GM23338 (cell line): ENCODE data around the gene YPEL5. TPM values are rescaled to one million over a fixed set of nuclear protein-coding genes. Genes with fewer than 3 reads are reported as not detected.

Source experiments
- ATAC-seq: fragments of 200-7000 bp; cut with Tn5 transposase; 3 replicates; pipeline ENCODE4 v1.9.1; 2020
- DNase-seq: peaks from one replicate; pipeline ENCODE4 v3.0.0-alpha.2; 2015; ENCODE audit warnings: low spot score
- H2AFZ ChIP-seq: fragments of 200-600 bp; sonication (generic); 2 replicates; pipeline ENCODE4 v1.8.0; 2016; ENCODE audit warnings: antibody characterized with exemption, mild to moderate bottlenecking, moderate library complexity
- H3F3A ChIP-seq: fragments of 200-600 bp; sonication (generic); replicated peaks from 2 replicates; pipeline ENCODE4 v1.8.0; 2017; ENCODE audit warnings: antibody characterized with exemption, mixed run types, low read depth
- H3K27ac ChIP-seq: fragments of 200-600 bp; sonication (generic); 2 replicates; pipeline ENCODE4 v1.6.1; 2016; ENCODE audit warnings: low read depth
- H3K27me3 ChIP-seq: fragments of 200-600 bp; sonication (generic); 2 replicates; pipeline ENCODE4 v1.8.0; 2016; ENCODE audit warnings: mild to moderate bottlenecking, mixed run types, moderate library complexity; ENCODE audit not compliant: insufficient read depth
- H3K36me3 ChIP-seq: fragments of 200-600 bp; sonication (generic); 2 replicates; pipeline ENCODE4 v1.8.0; 2016; ENCODE audit warnings: mild to moderate bottlenecking; ENCODE audit not compliant: insufficient read depth
- H3K4me1 ChIP-seq: fragments of 200-600 bp; sonication (generic); 2 replicates; pipeline ENCODE4 v1.8.0; 2016; ENCODE audit warnings: mild to moderate bottlenecking, moderate library complexity; ENCODE audit not compliant: insufficient read depth
- H3K4me2 ChIP-seq: fragments of 200-600 bp; sonication (generic); 2 replicates; pipeline ENCODE4 v1.7.1; 2017; ENCODE audit warnings: mixed run types
- H3K4me3 ChIP-seq: fragments of 200-600 bp; sonication (generic); 2 replicates; pipeline ENCODE4 v1.6.1; 2016; ENCODE audit warnings: mixed run types
- H3K79me2 ChIP-seq: fragments of 200-600 bp; sonication (generic); replicated peaks from 2 replicates; pipeline ENCODE4 v1.8.0; 2017; ENCODE audit warnings: mild to moderate bottlenecking; ENCODE audit not compliant: insufficient read depth
- H3K9me2 ChIP-seq: fragments of 200-600 bp; sonication (generic); 2 replicates; pipeline ENCODE4 v1.8.0; 2017; ENCODE audit not compliant: insufficient read depth
- H4K20me1 ChIP-seq: fragments of 200-600 bp; sonication (generic); replicated peaks from 2 replicates; pipeline ENCODE4 v1.8.0; 2017; ENCODE audit warnings: mild to moderate bottlenecking; ENCODE audit not compliant: insufficient read depth
- H3K27ac Mint-ChIP-seq: 2 replicates; pipeline ENCODE4 v1.8.0; 2020; ENCODE audit warnings: inconsistent platforms, mild to moderate bottlenecking, moderate library complexity, mixed read lengths
- H3K27me3 Mint-ChIP-seq: 3 replicates; pipeline ENCODE4 v1.8.0; 2022; ENCODE audit warnings: low read depth, mild to moderate bottlenecking, moderate library complexity, mixed read lengths, inconsistent platforms; ENCODE audit not compliant: insufficient read depth, poor library complexity
- H3K36me3 Mint-ChIP-seq: 3 replicates; pipeline ENCODE4 v1.8.0; 2021; ENCODE audit warnings: low read depth, mild to moderate bottlenecking, inconsistent platforms, moderate library complexity, mixed read lengths
- H3K4me1 Mint-ChIP-seq: 3 replicates; pipeline ENCODE4 v1.8.0; 2020; ENCODE audit warnings: mild to moderate bottlenecking, inconsistent platforms, mixed read lengths
- H3K4me3 Mint-ChIP-seq: 3 replicates; pipeline ENCODE4 v1.8.0; 2021; ENCODE audit warnings: moderate library complexity, mild to moderate bottlenecking, inconsistent platforms, mixed read lengths
- H3K9me3 Mint-ChIP-seq: 3 replicates; pipeline ENCODE4 v1.8.0; 2020; ENCODE audit warnings: moderate library complexity, mild to moderate bottlenecking, inconsistent platforms, mixed read lengths
- CREB1 ChIP-seq: fragments of 250-450 bp; sonication (Bioruptor Pico); IDR thresholded peaks from 2 replicates; pipeline ENCODE4 v1.5.0; 2020; ENCODE audit warnings: low read depth, mild to moderate bottlenecking, moderate library complexity
- ETS1 ChIP-seq: IDR thresholded peaks from 2 replicates; pipeline ENCODE4 v1.6.1; 2016; ENCODE audit warnings: antibody characterized with exemption
- EZH2 ChIP-seq: fragments of 200-600 bp; sonication (generic); IDR thresholded peaks from one replicate; pipeline ENCODE4 v1.8.0; 2017; ENCODE audit warnings: antibody characterized with exemption, mild to moderate bottlenecking, low read depth; ENCODE audit not compliant: unreplicated experiment
- EZH2phosphoT487 ChIP-seq: fragments of 200-600 bp; sonication (generic); IDR thresholded peaks from one replicate; pipeline ENCODE4 v1.8.1; 2018; ENCODE audit warnings: antibody characterized with exemption; ENCODE audit not compliant: unreplicated experiment
- JUNB ChIP-seq: IDR thresholded peaks from one replicate; pipeline ENCODE4 v1.6.1; 2016; ENCODE audit warnings: antibody characterized with exemption; ENCODE audit not compliant: unreplicated experiment
- NANOG ChIP-seq: IDR thresholded peaks from 2 replicates; pipeline ENCODE4 v1.6.1; 2016; ENCODE audit warnings: antibody characterized with exemption, borderline replicate concordance
- POLR2AphosphoS5 ChIP-seq: IDR thresholded peaks from 2 replicates; pipeline ENCODE4 v1.6.1; 2016; ENCODE audit warnings: antibody characterized with exemption, low read depth
- REST ChIP-seq: IDR thresholded peaks from one replicate; pipeline ENCODE4 v1.6.1; 2018; ENCODE audit warnings: antibody characterized with exemption; ENCODE audit not compliant: unreplicated experiment
- ZNF331 ChIP-seq: fragments of 250-450 bp; sonication (Bioruptor Pico); IDR thresholded peaks from 2 replicates; pipeline ENCODE4 v1.5.0; 2020; ENCODE audit warnings: low read depth, mild to moderate bottlenecking, moderate library complexity
- polyA plus RNA-seq: library from polyadenylated mRNA; unstranded; fragments of >200 nt; fragmentation: Nextera tagmentation; extraction: Ambion mirVana; gene quantifications from 2 replicates; pipeline ENCODE4 v1.2.1, GENCODE V29; 2016
- total RNA-seq: library from RNA; depleted of rRNA; stranded (reverse); fragments of >200 nt; shearing (Covaris generic); gene quantifications from 2 replicates; pipeline ENCODE4 v1.2.3, GENCODE V29; 2014

The YPEL5 gene
- total and polyA plus RNA-seq, 2 experiments from 2014 or later: 24.9 to 31.1 TPM

GRCh38 chr2:30155202-30155601, 8.4 kb downstream of the YPEL5 start:
- H3K4me1 ChIP-seq: peaks cover 16% of the 10 kb centered on the region
- H3K4me3 ChIP-seq: no peak overlapping the region
- H3F3A ChIP-seq: no peaks in the 10 kb centered on the region
- no peaks in the 10 kb centered on the region; the same call in 2 of the 3 replicates for H3K9me3 Mint-ChIP-seq
- H2AFZ ChIP-seq: no peak overlapping the region
- no peaks in the 10 kb centered on the region for H3K9me2 ChIP-seq
- TF ChIP-seq CREB1 (CRISPR knock-in tag) (no peak), POLR2AphosphoS5 (no peak), REST (no peak), ETS1 (no peak), EZH2 (no peak)
- H3K4me2 ChIP-seq: no peak overlapping the region
- peaks cover 21% of the 10 kb centered on the region for H3K4me1 Mint-ChIP-seq
- no peaks in the 10 kb centered on the region for H4K20me1 ChIP-seq
- DNase-seq: no peak
- no peak overlapping the region for H3K27ac ChIP-seq
- H3K27ac Mint-ChIP-seq: no peak overlapping the region
- peaks cover 4% of the 10 kb centered on the region; the same call in 1 of the 2 replicates for H3K36me3 ChIP-seq
- H3K27me3 Mint-ChIP-seq: peaks cover 3% of the 10 kb centered on the region
- H3K4me3 Mint-ChIP-seq: no peak overlapping the region
- H3K27me3 ChIP-seq: no peaks in the 10 kb centered on the region
- peaks cover 9% of the 10 kb centered on the region; the same call in 1 of the 2 replicates for H3K79me2 ChIP-seq
- no peak for ATAC-seq
- peaks cover 32% of the 10 kb centered on the region for H3K36me3 Mint-ChIP-seq

GRCh38 chr2:30155889-30156658, 9.3 kb downstream of the YPEL5 start:
- H3K36me3 ChIP-seq: peaks cover 4% of the 10 kb centered on the region; the same call in 1 of the 2 replicates
- H3K9me2 ChIP-seq: no peaks in the 10 kb centered on the region
- peaks cover 12% of the 10 kb centered on the region; the same call in 2 of the 3 replicates for H3K4me1 Mint-ChIP-seq
- no peaks in the 10 kb centered on the region for H3K27me3 ChIP-seq
- no peak overlapping the region for H3K27ac Mint-ChIP-seq
- H3K4me3 ChIP-seq: no peak overlapping the region
- DNase-seq (no peak), ATAC-seq (no peak)
- no peaks in the 10 kb centered on the region; the same call in 2 of the 3 replicates for H3K9me3 Mint-ChIP-seq
- peaks cover 2% of the 10 kb centered on the region for H3K27me3 Mint-ChIP-seq
- peaks cover 34% of the 10 kb centered on the region for H3K36me3 Mint-ChIP-seq
- no peak for TF ChIP-seq NANOG
- TF ChIP-seq CREB1 (CRISPR knock-in tag): no peak
- no peak for TF ChIP-seq REST
- no peak for TF ChIP-seq EZH2phosphoT487
- no peak for TF ChIP-seq JUNB
- no peak for TF ChIP-seq ZNF331 (CRISPR knock-in tag)
- TF ChIP-seq ETS1: no peak
- H3F3A ChIP-seq: no peaks in the 10 kb centered on the region
- no peak overlapping the region for H3K4me2 ChIP-seq
- H2AFZ ChIP-seq: no peak overlapping the region
- no peaks in the 10 kb centered on the region for H4K20me1 ChIP-seq
- peaks cover 7% of the 10 kb centered on the region for H3K4me1 ChIP-seq
- H3K4me3 Mint-ChIP-seq: no peak overlapping the region
- H3K27ac ChIP-seq: no peak overlapping the region
- peaks cover 9% of the 10 kb centered on the region; the same call in 1 of the 2 replicates for H3K79me2 ChIP-seq
